Erythroblast (primary cell): ENCODE data around the gene PTPRN2.

Experiments used
- GATA1 ChIP-seq: IDR thresholded peaks from 2 replicates; pipeline ENCODE4 v1.6.1; 2011; ENCODE audit warnings: low read depth, mild to moderate bottlenecking, control low read depth, low read length, moderate library complexity
- POLR2A ChIP-seq: IDR thresholded peaks from 2 replicates; pipeline ENCODE4 v1.6.1; 2011; ENCODE audit warnings: mild to moderate bottlenecking, low read length

GRCh38 chr7:158185653-158186052 is 402.0 kb downstream of the PTPRN2 start:
- TF ChIP-seq POLR2A, result no peak
- no peak for TF ChIP-seq GATA1
